BE2C (cell line): ENCODE data around the gene PDE5A.

ENCODE experiments used
- DNase-seq: peaks from one replicate; pipeline ENCODE4 v3.0.0-alpha.2; 2020
- H3K27me3 ChIP-seq: fragments of 250-450 bp; sonication (Bioruptor Pico); 2 replicates; pipeline ENCODE4 v1.5.1; 2020; ENCODE audit warnings: mild to moderate bottlenecking
- H3K36me3 ChIP-seq: fragments of 250-450 bp; sonication (Bioruptor Pico); 2 replicates; pipeline ENCODE4 v1.5.1; 2020; ENCODE audit warnings: mild to moderate bottlenecking
- H3K4me1 ChIP-seq: fragments of 250-450 bp; sonication (Bioruptor Pico); 2 replicates; pipeline ENCODE4 v1.5.1; 2020
- H3K4me3 ChIP-seq: 2 replicates; pipeline ENCODE4 v1.5.1; 2011; ENCODE audit warnings: low read depth, low read length
- H3K9me3 ChIP-seq: fragments of 250-450 bp; sonication (Bioruptor Pico); 2 replicates; pipeline ENCODE4 v1.5.1; 2020
- CTCF ChIP-seq: IDR thresholded peaks from 2 replicates; pipeline ENCODE4 v1.5.1; 2012; ENCODE audit warnings: mild to moderate bottlenecking, low read depth, low read length

The PDE5A gene

GRCh38 chr4:119652998-119653397, 24.4 kb upstream of the PDE5A start:
- Histone ChIP-seq H3K36me3 (no peaks in the 10 kb centered on the region), H3K4me1 (no peaks in the 10 kb centered on the region), H3K4me3 (no peak overlapping the region), H3K9me3 (no peaks in the 10 kb centered on the region), H3K27me3 (peaks cover 6% of the 10 kb centered on the region)
- no peak for TF ChIP-seq CTCF
- DNase-seq, result no peak

DNA sequence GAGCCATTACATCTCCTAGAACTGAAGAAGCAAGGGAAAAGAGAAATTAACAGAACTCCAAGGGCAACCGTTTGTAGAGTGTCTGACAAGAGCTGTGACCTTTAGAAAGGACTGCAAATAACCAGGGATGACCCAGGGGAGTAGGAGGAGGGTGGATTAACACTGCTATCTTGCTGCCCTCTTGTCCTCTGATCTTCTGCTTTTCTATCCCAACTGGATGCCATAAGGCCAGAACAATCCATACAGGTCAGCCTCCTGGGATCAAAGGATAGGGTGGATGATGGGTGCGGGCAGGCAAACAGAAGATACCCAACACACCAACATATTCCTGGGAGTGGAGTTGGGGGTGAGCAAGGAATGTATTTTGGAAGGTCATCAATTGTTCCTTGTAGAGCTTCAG, 19.8 kb upstream of the PDE5A start:
- H3K9me3 ChIP-seq, result no peaks in the 10 kb centered on the region
- H3K36me3 ChIP-seq, result no peaks in the 10 kb centered on the region
- no peak for DNase-seq
- H3K4me1 ChIP-seq, result no peaks in the 10 kb centered on the region
- H3K27me3 ChIP-seq, result peaks cover 10% of the 10 kb centered on the region
- TF ChIP-seq CTCF, result no peak
- no peak overlapping the region for H3K4me3 ChIP-seq

DNA sequence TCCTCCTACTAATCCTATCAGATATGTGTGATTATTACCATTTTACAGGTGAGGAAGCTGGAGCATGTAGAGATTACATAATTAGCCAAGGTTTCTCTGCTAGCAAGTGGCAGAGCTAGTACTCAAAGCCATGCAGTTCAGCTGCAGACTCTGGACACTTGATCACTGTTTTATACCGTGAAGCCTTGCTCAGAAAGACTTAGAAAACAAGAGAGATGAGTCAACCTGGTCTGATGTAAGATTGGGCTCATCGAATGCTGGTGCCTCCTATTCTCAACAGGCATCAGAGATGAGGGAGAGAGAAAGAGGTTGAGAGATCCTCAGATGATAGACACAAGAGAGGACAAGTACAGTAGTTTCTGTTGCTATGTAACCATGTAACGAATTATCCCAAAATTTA, 19.0 kb upstream of the PDE5A start:
- TF ChIP-seq CTCF, result no peak
- Histone ChIP-seq H3K4me1 (no peaks in the 10 kb centered on the region), H3K27me3 (peaks cover 4% of the 10 kb centered on the region; the same call in 1 of the 2 replicates), H3K4me3 (no peak overlapping the region), H3K36me3 (no peaks in the 10 kb centered on the region), H3K9me3 (no peaks in the 10 kb centered on the region)
- no peak for DNase-seq

DNA sequence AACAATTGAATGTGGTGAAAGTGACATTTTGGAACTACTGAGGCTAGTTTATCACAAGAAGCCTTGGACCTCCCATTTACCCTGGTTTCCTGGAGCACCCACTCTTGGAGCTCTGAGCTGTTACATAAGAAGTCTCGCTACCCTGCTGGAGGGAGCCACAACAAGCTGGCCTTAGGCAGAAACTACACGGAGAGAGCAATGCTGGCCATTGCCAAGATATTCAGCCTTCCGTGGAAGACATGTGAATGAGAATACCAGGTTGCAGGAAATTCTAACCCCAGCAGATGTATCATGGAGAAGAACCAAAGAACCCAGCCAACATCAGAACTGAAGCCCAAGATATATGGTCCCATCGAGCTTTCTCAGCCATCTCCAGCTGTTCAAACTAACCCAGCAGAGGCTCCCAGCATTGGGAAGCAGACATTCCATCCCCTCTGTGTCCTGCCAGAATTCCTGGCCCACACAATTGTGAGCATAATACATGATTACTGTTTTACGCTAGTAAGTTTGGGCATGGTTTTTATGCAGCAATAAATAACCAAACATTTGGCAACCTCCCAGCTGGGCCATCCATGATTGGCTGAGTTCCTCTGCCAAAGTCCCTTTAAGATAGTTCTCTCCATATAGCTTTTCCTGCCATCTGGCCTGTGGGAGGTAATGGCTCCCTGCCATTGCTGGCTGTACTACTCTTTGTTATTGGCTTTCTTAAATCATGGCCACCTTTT, 17.9 kb upstream of the PDE5A start:
- TF ChIP-seq CTCF, result no peak
- no peak for DNase-seq

GRCh38 chr4:119643306-119644042, 14.9 kb upstream of the PDE5A start:
- Histone ChIP-seq H3K27me3 (peaks cover 4% of the 10 kb centered on the region; the same call in 1 of the 2 replicates), H3K4me1 (no peaks in the 10 kb centered on the region), H3K4me3 (no peak overlapping the region), H3K36me3 (no peaks in the 10 kb centered on the region), H3K9me3 (no peaks in the 10 kb centered on the region)
- DNase-seq, result no peak
- TF ChIP-seq CTCF, result no peak

More for the DNA sequence above, 17.9 kb upstream of the PDE5A start:
- Histone ChIP-seq H3K9me3 (no peaks in the 10 kb centered on the region), H3K27me3 (peaks cover 4% of the 10 kb centered on the region; the same call in 1 of the 2 replicates), H3K4me3 (no peak overlapping the region), H3K36me3 (no peaks in the 10 kb centered on the region), H3K4me1 (no peaks in the 10 kb centered on the region)

DNA sequence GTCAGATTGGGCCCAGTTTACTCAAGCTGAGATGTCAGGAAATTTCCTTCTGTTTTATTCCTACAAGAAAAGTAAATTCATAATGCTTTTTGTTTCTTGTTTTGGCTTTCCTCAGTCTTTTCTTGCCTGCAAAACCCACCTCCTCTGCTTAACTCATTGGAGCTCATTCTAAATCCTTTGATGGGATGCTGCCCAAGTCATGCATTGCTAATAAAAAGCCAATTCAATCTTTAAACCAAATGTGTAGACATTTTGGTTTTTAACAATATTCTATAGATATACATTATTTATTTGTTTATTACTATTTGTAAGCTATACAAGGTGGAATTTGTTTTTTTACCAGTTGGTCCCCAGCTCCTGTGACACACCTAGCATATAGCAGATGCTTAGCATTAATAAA, 13.2 kb upstream of the PDE5A start:
- Histone ChIP-seq H3K4me1 (no peaks in the 10 kb centered on the region), H3K9me3 (no peaks in the 10 kb centered on the region), H3K4me3 (no peak overlapping the region), H3K36me3 (no peaks in the 10 kb centered on the region), H3K27me3 (no peaks in the 10 kb centered on the region)
- TF ChIP-seq CTCF, result no peak
- DNase-seq, result no peak
